Esophagus muscularis mucosa (tissue), 4 donors: ENCODE data around the gene RXRA.

Experiments used
- CTCF ChIP-seq, 3 experiments: fragments of 200-600 bp in 2 of 3; fragments of 450-650 bp in 1 of 3; sonication (generic) in 2 of 3; IDR thresholded peaks; one replicate each; pipeline ENCODE4 v1.5.1; 2017 to 2019; ENCODE audit warnings: antibody characterized with exemption in 3 of 3, mild to moderate bottlenecking in 2 of 3, moderate library complexity in 1 of 3
- EP300 ChIP-seq: sonication (generic); formaldehyde crosslinking; IDR thresholded peaks from one replicate; pipeline ENCODE4 v1.6.1; 2017; ENCODE audit warnings: antibody characterized with exemption
- POLR2A ChIP-seq: fragments of 450-650 bp; IDR thresholded peaks from one replicate; pipeline ENCODE4 v1.6.1; 2017; ENCODE audit warnings: antibody characterized with exemption, moderate library complexity, mild to moderate bottlenecking, low read depth
- POLR2AphosphoS5 ChIP-seq, 2 donors: sonication (generic); formaldehyde crosslinking; IDR thresholded peaks; one replicate each; pipeline ENCODE4 v1.6.1; 2017; ENCODE audit warnings: antibody characterized with exemption in 2 of 2

GRCh38 chr9:134486596-134486995, 160.3 kb downstream of the RXRA start:
- TF ChIP-seq CTCF (IDR thresholded peaks at IDR 0.05) (no peak), POLR2AphosphoS5 (IDR thresholded peaks at IDR 0.05) (no peak), EP300 (no peak), POLR2A (no peak)
